AG10803 (cell line): ENCODE results near the gene TBXA2R.
A peak's percentile ranks its signal among the peaks of the same experiment; 100 is the strongest.
"Not testable (repeated sequence)": the region's sequence is repeated elsewhere in the genome, so short reads cannot be mapped to it uniquely, and the experiment has no call there.

Source experiments
- DNase-seq: peaks from one replicate; pipeline ENCODE4 v3.0.0; 2010; ENCODE audit warnings: low read depth
- H3K4me3 ChIP-seq: 2 replicates; pipeline ENCODE4 v1.5.1; 2011; ENCODE audit warnings: mild to moderate bottlenecking, low read length, control low read depth
- CTCF ChIP-seq: conservative IDR thresholded peaks from 2 replicates; pipeline ENCODE4 v1.5.1; 2011; ENCODE audit warnings: mild to moderate bottlenecking, low read length, control low read depth, inconsistent platforms

TBXA2R gene

DNA sequence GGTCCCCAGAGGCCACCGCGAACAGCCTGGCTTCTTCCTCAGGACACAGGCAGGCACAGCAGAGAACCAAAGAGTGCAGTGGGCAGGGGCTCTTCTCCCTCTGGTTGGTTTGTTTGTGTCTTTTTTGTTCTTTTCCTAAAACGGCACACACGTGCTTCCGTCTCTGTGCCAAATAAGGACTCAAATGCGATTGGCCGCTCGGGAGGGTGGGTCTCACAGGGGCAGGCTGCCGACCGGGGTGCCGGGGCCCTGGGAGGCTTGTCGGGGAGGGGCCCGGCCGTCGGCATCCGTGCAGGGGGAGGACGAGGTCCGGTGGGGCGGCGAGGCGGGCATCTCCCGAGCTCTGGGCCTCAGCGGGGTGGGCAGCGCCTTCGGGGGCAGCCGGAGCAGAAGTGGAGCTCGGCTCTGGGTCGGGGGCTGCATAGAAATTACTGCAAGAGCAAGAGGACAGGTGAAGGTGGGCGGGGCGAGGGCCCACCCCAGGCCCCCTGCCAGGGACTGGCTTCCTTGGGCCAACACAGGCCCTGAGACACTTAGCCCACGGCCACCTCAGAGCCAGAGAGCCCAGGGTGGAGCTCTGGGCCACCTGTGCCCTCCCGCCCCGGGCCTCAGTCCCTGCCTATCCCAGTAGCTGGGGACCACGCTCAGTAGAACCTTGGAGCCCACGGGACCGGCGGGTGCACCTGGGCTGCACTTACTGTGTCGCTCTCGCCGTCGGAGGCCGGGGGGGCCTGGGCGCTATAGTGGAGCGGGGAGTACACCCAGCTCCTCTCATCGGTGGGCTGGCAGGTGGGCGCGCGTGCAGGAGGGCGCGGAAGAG, 26.3 kb upstream of the TBXA2R start:
- no peak overlapping the region for H3K4me3 ChIP-seq
- no peak for TF ChIP-seq CTCF
- no peak for DNase-seq

DNA sequence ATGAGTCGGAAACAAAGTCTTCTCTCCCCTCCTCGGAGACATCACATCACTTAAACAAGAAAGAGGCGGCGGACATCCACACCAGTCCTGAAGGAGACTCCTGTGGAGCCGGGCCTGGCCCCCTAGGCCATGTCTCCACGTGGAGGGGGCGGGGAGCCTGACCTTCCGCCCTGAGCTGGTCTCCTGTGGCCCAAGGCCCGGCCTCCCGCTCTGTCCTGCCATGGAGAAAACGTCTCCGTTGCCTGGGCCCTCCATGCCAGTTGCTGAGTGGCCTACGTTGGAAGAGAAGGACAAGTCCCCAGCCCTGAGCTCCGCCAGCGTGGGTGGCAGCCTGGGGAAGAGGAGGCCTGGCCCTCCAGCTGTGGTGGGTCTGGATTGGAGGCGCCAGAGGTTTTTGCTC, 25.4 kb upstream of the TBXA2R start:
- no peak for TF ChIP-seq CTCF
- no peak overlapping the region for H3K4me3 ChIP-seq
- no peak for DNase-seq

GRCh38 chr19:3631053-3631861, 24.6 kb upstream of the TBXA2R start:
- TF ChIP-seq CTCF = no peak
- DNase-seq = no peak
- H3K4me3 ChIP-seq = no peak overlapping the region

DNA sequence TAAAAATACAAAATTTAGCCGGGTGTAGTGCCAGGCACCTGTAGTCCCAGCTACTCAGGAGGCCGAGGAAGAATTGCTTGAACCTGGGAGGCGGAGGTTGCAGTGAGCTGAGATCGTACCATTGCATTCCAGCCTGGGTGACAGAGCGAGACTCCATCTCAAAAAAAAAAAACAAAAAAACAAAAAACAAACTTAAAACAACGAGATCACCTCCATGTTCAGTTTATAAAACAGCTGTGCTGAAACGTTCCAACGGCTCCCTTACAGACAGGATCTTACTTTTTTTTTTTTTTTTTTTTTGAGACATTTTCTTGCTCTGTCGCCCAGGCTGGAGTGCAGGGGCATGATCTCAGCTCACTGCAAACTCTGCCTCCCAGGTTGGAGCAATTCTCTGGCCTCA, 22.1 kb upstream of the TBXA2R start:
- DNase-seq, H3K4me3 ChIP-seq: not testable (repeated sequence)

GRCh38 chr19:3627351-3627723, 20.7 kb upstream of the TBXA2R start:
- peak overlapping the region; percentile 7 for H3K4me3 ChIP-seq
- no peak for DNase-seq

DNA sequence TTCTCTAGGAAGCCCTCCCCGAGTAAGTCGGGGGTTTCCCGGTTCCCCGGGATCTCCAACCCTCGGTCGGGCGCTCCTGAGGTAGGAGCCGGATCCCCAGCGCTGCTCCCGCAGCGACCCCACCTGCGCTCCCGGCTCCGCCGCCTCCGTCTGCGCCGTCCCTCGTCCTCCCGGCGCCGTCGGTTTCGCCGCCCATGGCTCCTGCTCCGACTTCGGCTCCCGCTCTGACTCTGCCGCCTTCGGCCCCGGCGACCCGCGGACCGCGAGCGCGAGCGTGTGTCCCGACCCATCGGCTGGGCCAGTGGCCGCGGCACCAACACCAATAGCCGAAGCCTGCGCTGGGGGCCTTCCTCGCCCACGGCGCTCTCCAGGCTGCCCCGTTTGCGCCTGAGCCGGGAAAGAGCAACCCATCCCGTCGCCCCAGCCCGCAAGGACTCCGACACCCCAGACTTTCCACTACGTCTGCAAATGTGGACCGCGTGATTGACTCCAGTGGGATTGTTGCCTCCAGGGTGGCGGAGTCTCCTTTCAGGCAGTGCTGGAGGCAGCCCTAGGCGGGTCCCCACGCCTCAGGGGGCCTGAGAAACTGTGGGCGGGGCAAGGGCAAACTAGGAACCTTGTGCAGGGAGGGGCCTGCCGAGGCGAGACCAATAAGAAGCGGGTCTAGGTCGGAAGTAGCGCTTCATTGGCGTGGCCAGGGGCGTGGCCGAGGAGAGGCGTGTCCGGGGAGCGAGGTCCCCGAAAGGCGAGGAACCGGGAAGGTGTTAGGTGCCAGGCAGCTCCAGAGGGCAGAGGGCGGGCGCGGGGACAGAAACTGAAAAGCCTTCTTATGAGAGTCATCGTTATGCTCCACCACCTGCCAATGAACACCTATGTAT, 20.0 kb upstream of the TBXA2R start, which contains the start of gene CACTIN:
Gene CACTIN (minus strand): TSS at position 318 of the 878 bp plus-strand sequence. CDS start 28 bp downstream, at position 290.
- peak; percentile 98 for DNase-seq
- peak within 1 kb of the TSS; percentile 88 for H3K4me3 ChIP-seq
- TF ChIP-seq CTCF = no peak

More at GRCh38 chr19:3627351-3627723, 20.7 kb upstream of the TBXA2R start:
- no peak for TF ChIP-seq CTCF

GRCh38 chr19:3625996-3626472, 19.4 kb upstream of the TBXA2R start:
- no peak for TF ChIP-seq CTCF
- DNase-seq = no peak
- peak overlapping the region; percentile 88 for H3K4me3 ChIP-seq
